Measurements from ENCODE around the gene TANC1. TPM values are rescaled to one million over a fixed set of nuclear protein-coding genes. Genes with fewer than 3 reads are reported as not detected.

TANC1 gene
- total RNA-seq, 1 experiment from 2014 or later: 2.5 TPM

GRCh38 chr2:159192371-159192918 is 224.0 kb downstream of the TANC1 start:
- Histone ChIP-seq H3K9me3 (ENCODE audit: control insufficient read depth, low read depth, low read length) (no peaks in the 10 kb centered on the region), H3K4ac (ENCODE audit: low read depth, low read length) (no peak overlapping the region), H3K14ac (ENCODE audit: insufficient read depth, low read length) (no peak overlapping the region), H3K23ac (ENCODE audit: insufficient read length, low read depth, low read length) (no peak overlapping the region), H3K9ac (ENCODE audit: extremely low read depth, insufficient read length, low read length) (no peak overlapping the region), H3K4me2 (ENCODE audit: insufficient read depth, insufficient read length, low read length) (no peak overlapping the region), H4K5ac (ENCODE audit: insufficient read length, low read depth, low read length) (no peak overlapping the region), H3K79me1 (ENCODE audit: insufficient read depth, low read depth, low read length, poor library complexity, severe bottlenecking) (no peaks in the 10 kb centered on the region), H3K27me3 (ENCODE audit: insufficient read depth, low read length) (no peaks in the 10 kb centered on the region), H3T11ph (ENCODE audit: low read length) (no peak overlapping the region), H2BK5ac (ENCODE audit: insufficient read length, low read length) (no peak overlapping the region), H2AFZ (ENCODE audit: low read length) (no peak overlapping the region), H3K56ac (ENCODE audit: insufficient read length, low read depth, low read length) (no peak overlapping the region), H4K20me1 (ENCODE audit: control insufficient read depth, insufficient read depth, insufficient read length) (no peaks in the 10 kb centered on the region), H2BK120ac (ENCODE audit: low read depth, low read length, poor library complexity, severe bottlenecking) (no peak overlapping the region), H2BK12ac (ENCODE audit: insufficient read length, low read depth, low read length) (no peak overlapping the region), H3K18ac (ENCODE audit: insufficient read length, low read depth, low read length) (no peak overlapping the region), H3K4me1 (ENCODE audit: insufficient read depth, low read length) (no peaks in the 10 kb centered on the region), H3K23me2 (ENCODE audit: insufficient read length, low read depth, low read length, poor library complexity, severe bottlenecking) (no peaks in the 10 kb centered on the region), H3K27ac (ENCODE audit: insufficient read length, low read depth, low read length) (no peak overlapping the region), H2AK5ac (ENCODE audit: insufficient read length, low read length) (no peak overlapping the region), H4K8ac (replicated peaks; ENCODE audit: insufficient read length, low read depth, low read length) (no peak overlapping the region), H3K79me2 (ENCODE audit: insufficient read depth, low read length) (no peaks in the 10 kb centered on the region), H2BK20ac (ENCODE audit: low read depth, low read length, poor library complexity, severe bottlenecking) (no peak overlapping the region), H2BK15ac (ENCODE audit: low read depth, low read length) (no peak overlapping the region), H4K91ac (ENCODE audit: insufficient read length, low read depth, low read length) (no peak overlapping the region)
- Mint-ChIP-seq H3K4me1 (no peaks in the 10 kb centered on the region), H3K4me3 (no peak overlapping the region), H3K36me3 (ENCODE audit: insufficient read depth in 1 of 3, low read depth in 3 of 3) (0 out of 7 replicates have a peak, but pooled peaks cover 0 to 2% (median 0%) of the 10 kb centered on the region in 3 experiments), H3K27me3 (ENCODE audit: low read depth) (no peaks in the 10 kb centered on the region), H3K27ac (no peak overlapping the region; a peak in 1 of 7 replicates), H3K9me3 (no peaks in the 10 kb centered on the region)
- DNase-seq: no peak
- no CpG with 5 or more reads among the region's 12 CpGs for WGBS (ENCODE audit: extremely low coverage, insufficient read length, low lambda C conversion rate)
- TF ChIP-seq, protein P1, sequence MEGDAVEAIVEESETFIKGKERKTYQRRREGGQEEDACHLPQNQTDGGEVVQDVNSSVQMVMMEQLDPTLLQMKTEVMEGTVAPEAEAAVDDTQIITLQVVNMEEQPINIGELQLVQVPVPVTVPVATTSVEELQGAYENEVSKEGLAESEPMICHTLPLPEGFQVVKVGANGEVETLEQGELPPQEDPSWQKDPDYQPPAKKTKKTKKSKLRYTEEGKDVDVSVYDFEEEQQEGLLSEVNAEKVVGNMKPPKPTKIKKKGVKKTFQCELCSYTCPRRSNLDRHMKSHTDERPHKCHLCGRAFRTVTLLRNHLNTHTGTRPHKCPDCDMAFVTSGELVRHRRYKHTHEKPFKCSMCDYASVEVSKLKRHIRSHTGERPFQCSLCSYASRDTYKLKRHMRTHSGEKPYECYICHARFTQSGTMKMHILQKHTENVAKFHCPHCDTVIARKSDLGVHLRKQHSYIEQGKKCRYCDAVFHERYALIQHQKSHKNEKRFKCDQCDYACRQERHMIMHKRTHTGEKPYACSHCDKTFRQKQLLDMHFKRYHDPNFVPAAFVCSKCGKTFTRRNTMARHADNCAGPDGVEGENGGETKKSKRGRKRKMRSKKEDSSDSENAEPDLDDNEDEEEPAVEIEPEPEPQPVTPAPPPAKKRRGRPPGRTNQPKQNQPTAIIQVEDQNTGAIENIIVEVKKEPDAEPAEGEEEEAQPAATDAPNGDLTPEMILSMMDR (conservative IDR thresholded peaks at IDR 0.05): no peak
